Pancreas (tissue), 10 donors: ENCODE measurements around the gene MACROD2. TPM values are rescaled to one million over a fixed set of nuclear protein-coding genes. Genes with fewer than 3 reads are reported as not detected.
"Not testable (repeated sequence)": the region's sequence is repeated elsewhere in the genome, so short reads cannot be mapped to it uniquely, and the experiment has no call there.

Source experiments
- ATAC-seq, 4 donors: fragments of 200-7000 bp; cut with Tn5 transposase; one replicate each; pipeline versions ENCODE4 v1.8.0 to v1.9.1; 2020; ENCODE audit warnings: mild to moderate bottlenecking in 4 of 4, moderate library complexity in 4 of 4
- DNase-seq, 6 donors: peaks; one replicate each; pipeline ENCODE4 v3.0.0-alpha.2; 2020
- FAIRE-seq: peaks from 2 replicates; lab custom pipeline; 2012; peaks lifted over from hg19 to GRCh38; lab: Jason Lieb, UNC
- H3K27ac ChIP-seq, 4 donors: fragments of 200-600 bp; sonication (generic); 1 replicate in 3 of 4; 2 replicates in 1 of 4; pipeline versions ENCODE4 v1.5.0 to v1.8.0; 2020
- H3K27me3 ChIP-seq, 4 donors: fragments of 200-600 bp; one replicate each; pipeline ENCODE4 v1.8.0; 2021
- H3K36me3 ChIP-seq, 3 donors: fragments of 200-600 bp; sonication (generic) in 1 of 3; one replicate each; pipeline versions ENCODE4 v1.5.0 to v1.8.0; 2020 to 2021
- H3K4me1 ChIP-seq, 3 donors: fragments of 200-600 bp; one replicate each; pipeline ENCODE4 v1.8.0; 2021
- H3K4me3 ChIP-seq, 4 donors: fragments of 200-600 bp; sonication (generic) in 2 of 4; one replicate each; pipeline versions ENCODE4 v1.5.0 to v1.8.0; 2020 to 2021
- H3K9me3 ChIP-seq, 4 donors: fragments of 200-600 bp; one replicate each; pipeline ENCODE4 v1.8.0; 2021
- WGBS, 2 donors: extraction: QIAGEN DNeasy Blood & Tissue Kit; methylation state at CpG; one replicate each; pipeline ENCODE4 v1.1.7; 2013; 5-methylcytosine and 5-hydroxymethylcytosine counted together
- intact Hi-C, 3 donors: fragments of 100-400 bp; cut with DNase I; formaldehyde crosslinking; loops; one replicate each; pipeline versions ENCODE4 v1.11.1 to v1.14.2; 2022
- polyA plus RNA-seq, 2 donors: library from polyadenylated mRNA; stranded (reverse); fragments of 200-250 nt; gene quantifications; one replicate each; pipeline ENCODE4 v1.2.3, GENCODE V29; 2013
- total RNA-seq, 6 donors: library from RNA; stranded (reverse); fragmentation: NEBNext Ultra II Directional in 4 of 6; extraction: Animal tissue kit (Norgen Biotek cat#: 25700) in 4 of 6; gene quantifications; one replicate each; pipeline versions ENCODE4 v1.2.1 to v1.2.4, GENCODE V29; 2021 to 2023
- TF ChIP-seq, protein P1 (sequence below), 4 donors: fragments of 200-600 bp; sonication (generic) in 3 of 4; IDR thresholded peaks; one replicate each; pipeline versions ENCODE4 v1.5.0 to v1.8.0; 2021; ENCODE audit warnings: antibody characterized with exemption in 4 of 4
- donor health status: healthy with polysubstance abuse.
- donor health status: DM: no; HTN: no; CAD: no; lungs with moderate emphysema.
- donor health status: DM: no; HTN: no; CAD: no.
- donor health status: control.
- donor health status: control.
- donor health status: Bipolar disorder and iron deficiency.
- donor health status: DM: yes; HTN: yes; CAD: no.
- donor health status: DM: no; HTN: no; CAD: no.
- donor health status: DM: no; HTN: no; CAD: no.
- donor health status: DM: yes; HTN: yes; CAD: no.

MACROD2 gene
- total and polyA plus RNA-seq, 8 donors: 1.7 to 4.9 (median 2.7) TPM

DNA sequence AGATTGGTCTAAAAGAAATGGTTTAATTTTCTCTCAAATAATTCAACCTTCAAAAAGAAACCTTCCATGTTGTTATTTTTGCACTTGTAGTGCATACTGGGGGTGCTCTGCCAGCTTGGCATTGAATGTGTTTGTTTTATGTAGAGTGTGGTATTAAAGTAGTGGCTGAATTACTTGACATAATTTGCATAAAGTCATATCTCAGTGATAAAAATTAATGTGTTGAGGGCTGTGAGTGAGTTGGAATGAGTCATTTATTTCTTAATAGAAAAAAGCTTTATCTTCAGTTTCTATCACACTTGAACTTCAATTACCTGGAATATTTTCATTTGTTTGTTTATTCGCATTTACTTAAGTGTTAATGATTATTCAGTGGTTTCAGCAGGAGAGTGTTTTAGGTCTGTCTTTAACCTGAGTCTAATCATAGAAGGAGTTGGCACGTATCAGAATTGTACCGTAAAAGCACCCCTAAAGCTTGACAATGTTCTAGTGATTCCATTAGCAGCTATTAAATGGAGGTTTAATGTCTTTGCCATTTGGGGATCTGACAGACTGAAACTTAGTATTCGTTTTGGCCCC lies 1143.3 kb downstream of the MACROD2 start:
- ATAC-seq: peak; percentile 64 to 89 (median 80)
- intact Hi-C loops: no loop called here
- no peaks in the 10 kb centered on the region for H3K27me3 ChIP-seq
- H3K36me3 ChIP-seq: no peaks in the 10 kb centered on the region
- H3K9me3 ChIP-seq: no peaks in the 10 kb centered on the region
- TF ChIP-seq, protein P1, sequence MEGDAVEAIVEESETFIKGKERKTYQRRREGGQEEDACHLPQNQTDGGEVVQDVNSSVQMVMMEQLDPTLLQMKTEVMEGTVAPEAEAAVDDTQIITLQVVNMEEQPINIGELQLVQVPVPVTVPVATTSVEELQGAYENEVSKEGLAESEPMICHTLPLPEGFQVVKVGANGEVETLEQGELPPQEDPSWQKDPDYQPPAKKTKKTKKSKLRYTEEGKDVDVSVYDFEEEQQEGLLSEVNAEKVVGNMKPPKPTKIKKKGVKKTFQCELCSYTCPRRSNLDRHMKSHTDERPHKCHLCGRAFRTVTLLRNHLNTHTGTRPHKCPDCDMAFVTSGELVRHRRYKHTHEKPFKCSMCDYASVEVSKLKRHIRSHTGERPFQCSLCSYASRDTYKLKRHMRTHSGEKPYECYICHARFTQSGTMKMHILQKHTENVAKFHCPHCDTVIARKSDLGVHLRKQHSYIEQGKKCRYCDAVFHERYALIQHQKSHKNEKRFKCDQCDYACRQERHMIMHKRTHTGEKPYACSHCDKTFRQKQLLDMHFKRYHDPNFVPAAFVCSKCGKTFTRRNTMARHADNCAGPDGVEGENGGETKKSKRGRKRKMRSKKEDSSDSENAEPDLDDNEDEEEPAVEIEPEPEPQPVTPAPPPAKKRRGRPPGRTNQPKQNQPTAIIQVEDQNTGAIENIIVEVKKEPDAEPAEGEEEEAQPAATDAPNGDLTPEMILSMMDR (IDR thresholded peaks at IDR 0.05): no peak
- 10 to 13% methylated on average over 4 of the region's 4 CpGs for WGBS, 2 donors
- FAIRE-seq: no peak
- H3K4me1 ChIP-seq: peaks cover 3 to 26% (median 21%) of the 10 kb centered on the region in 3 donors
- no peak overlapping the region for H3K4me3 ChIP-seq
- DNase-seq: no peak
- peak overlapping the region in 1 of 4 donors; percentile 31 for H3K27ac ChIP-seq

DNA sequence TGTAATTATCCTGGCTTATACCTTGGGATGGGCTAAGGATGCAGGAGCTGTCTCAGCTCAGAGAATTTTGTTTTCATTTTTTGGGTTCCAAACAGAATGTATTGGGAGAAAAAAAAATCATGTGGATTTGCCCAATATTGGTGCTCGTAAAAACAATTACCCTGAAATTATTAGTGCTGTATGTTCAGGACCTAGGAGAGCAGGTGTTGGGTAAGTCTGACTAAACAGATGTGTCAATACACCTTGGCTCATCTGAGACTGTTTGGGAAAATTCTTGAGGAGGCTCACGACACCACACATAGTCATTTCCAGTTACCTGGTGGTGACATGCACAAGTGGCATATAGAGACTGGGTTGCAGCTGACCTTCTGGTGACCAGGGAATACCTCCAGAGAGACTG lies 1144.2 kb downstream of the MACROD2 start:
- ATAC-seq (peak in 3 of 4 donors; percentile 57 to 70 (median 62)), FAIRE-seq (no peak), DNase-seq (peak in 1 of 6 donors; percentile 24)
- 75 to 76% methylated on average over 2 of the region's 2 CpGs for WGBS, 2 donors
- Histone ChIP-seq H3K27me3 (no peaks in the 10 kb centered on the region), H3K4me3 (no peak overlapping the region), H3K36me3 (no peaks in the 10 kb centered on the region), H3K4me1 (peaks cover 3 to 26% (median 25%) of the 10 kb centered on the region in 3 donors), H3K27ac (peak overlapping the region in 1 of 4 donors; percentile 20), H3K9me3 (no peaks in the 10 kb centered on the region)
- intact Hi-C loops: no loop called here
- TF ChIP-seq, protein P1 (IDR thresholded peaks at IDR 0.05): no peak

DNA sequence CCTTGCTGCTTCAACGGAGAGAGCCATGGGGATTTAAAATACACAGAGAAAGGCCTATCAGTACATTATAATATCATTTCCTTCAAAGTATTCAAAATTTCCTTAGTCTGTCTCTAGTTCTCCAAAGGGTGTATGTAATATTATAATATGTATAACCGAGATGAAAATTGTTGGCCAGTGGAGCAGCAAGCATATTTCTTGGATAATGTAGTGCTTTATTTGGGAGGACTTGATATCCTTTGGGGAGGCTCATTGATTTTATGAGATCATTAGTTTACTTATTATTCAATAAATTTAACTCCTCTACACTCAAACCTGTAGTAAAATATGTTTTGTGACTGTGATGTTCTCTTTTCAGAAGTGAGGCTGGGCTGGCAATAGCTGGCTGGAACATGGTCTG lies 1145.0 kb downstream of the MACROD2 start:
- WGBS, 2 donors: 63 to 65% methylated on average over 2 of the region's 2 CpGs
- Histone ChIP-seq H3K27ac (peak overlapping the region in 2 of 4 donors; percentile 10 to 20), H3K9me3 (no peaks in the 10 kb centered on the region), H3K4me1 (peaks cover 3 to 31% (median 30%) of the 10 kb centered on the region in 3 donors), H3K27me3 (no peaks in the 10 kb centered on the region), H3K36me3 (no peaks in the 10 kb centered on the region), H3K4me3 (no peak overlapping the region)
- TF ChIP-seq, protein P1 (IDR thresholded peaks at IDR 0.05): no peak
- ATAC-seq (no peak), DNase-seq (no peak), FAIRE-seq (no peak)
- intact Hi-C loops: no loop called here

- H3K36me3 ChIP-seq, H3K9me3 ChIP-seq, H3K4me3 ChIP-seq, ATAC-seq, H3K27me3 ChIP-seq, DNase-seq, intact Hi-C loops, FAIRE-seq: not testable (repeated sequence)
- Histone ChIP-seq H3K27ac (peak overlapping the region in 1 of 4 donors; percentile 20), H3K4me1 (peaks cover 3 to 31% (median 30%) of the 10 kb centered on the region in 3 donors)
- WGBS, 2 donors: 61 to 75% methylated on average over 1 of the region's 1 CpG
Observed at GRCh38 chr20:15140940-15141339, 1145.6 kb downstream of the MACROD2 start.

DNA sequence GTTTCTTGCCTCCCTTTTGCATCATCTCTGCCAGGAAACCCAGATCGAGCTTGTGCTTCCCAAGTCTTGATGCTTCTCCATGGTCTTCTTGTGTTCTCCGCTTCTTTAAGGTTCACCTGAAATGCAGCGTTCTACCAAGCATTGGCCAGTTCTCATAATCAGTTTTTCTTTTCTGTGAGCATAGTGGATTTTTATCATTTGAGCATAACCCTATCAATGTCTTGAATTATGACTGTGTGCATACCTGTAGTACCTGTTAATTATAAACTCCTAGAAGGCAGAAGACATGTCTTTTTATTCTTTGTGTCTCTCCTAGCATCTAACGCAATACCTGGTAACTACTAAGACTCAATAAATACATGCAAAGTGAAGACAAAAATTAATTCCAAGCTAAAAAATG lies 1146.5 kb downstream of the MACROD2 start:
- WGBS, 2 donors: 55 to 59% methylated on average over 4 of the region's 4 CpGs

More for the DNA sequence above, 1146.5 kb downstream of the MACROD2 start:
- Histone ChIP-seq H3K9me3 (no peaks in the 10 kb centered on the region), H3K4me1 (peaks cover 3 to 31% (median 30%) of the 10 kb centered on the region in 3 donors), H3K36me3 (no peaks in the 10 kb centered on the region), H3K4me3 (no peak overlapping the region), H3K27me3 (no peaks in the 10 kb centered on the region), H3K27ac (peak overlapping the region in 1 of 4 donors; percentile 22)
- TF ChIP-seq, protein P1 (IDR thresholded peaks at IDR 0.05): no peak
- FAIRE-seq (no peak), ATAC-seq (peak in 3 of 4 donors; percentile 31 to 61 (median 51)), DNase-seq (no peak)
- intact Hi-C loops: no loop called here
